Tibial nerve (tissue), 3 donors: ENCODE results near the gene SGPL1.

Experiments used
- POLR2A ChIP-seq, 2 donors: fragments of 450-650 bp; IDR thresholded peaks; one replicate each; pipeline ENCODE4 v1.6.1; 2017; ENCODE audit warnings: antibody characterized with exemption in 2 of 2, mild to moderate bottlenecking in 2 of 2, moderate library complexity in 2 of 2
- TF ChIP-seq, protein P1 (sequence below), 5 experiments: fragments of 200-600 bp in 3 of 5; fragments of 450-650 bp in 2 of 5; sonication (generic) in 3 of 5; IDR thresholded peaks; one replicate each; pipeline ENCODE4 v1.5.1; 2016 to 2019; ENCODE audit warnings: antibody characterized with exemption in 5 of 5, mild to moderate bottlenecking in 3 of 5, moderate library complexity in 2 of 5

DNA sequence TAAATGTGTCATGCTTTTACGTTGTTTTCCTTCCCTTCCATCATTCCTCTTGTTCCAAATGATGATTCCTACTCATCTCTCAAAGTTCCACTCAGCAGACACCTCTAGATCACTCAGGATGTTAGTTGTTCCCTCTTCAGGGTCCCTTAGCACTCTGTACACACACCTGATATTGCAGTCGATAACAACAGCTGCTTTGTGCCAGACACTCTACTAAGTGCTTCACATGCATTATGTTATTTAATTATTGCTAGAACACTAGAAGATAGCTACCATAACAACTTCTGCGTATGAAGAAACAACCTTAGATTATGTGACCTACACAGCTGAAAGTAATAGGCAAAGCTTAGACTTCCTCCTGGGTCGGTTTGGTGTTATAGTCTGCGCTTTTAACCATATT lies 43.0 kb downstream of the SGPL1 start:
- TF ChIP-seq, protein P1, sequence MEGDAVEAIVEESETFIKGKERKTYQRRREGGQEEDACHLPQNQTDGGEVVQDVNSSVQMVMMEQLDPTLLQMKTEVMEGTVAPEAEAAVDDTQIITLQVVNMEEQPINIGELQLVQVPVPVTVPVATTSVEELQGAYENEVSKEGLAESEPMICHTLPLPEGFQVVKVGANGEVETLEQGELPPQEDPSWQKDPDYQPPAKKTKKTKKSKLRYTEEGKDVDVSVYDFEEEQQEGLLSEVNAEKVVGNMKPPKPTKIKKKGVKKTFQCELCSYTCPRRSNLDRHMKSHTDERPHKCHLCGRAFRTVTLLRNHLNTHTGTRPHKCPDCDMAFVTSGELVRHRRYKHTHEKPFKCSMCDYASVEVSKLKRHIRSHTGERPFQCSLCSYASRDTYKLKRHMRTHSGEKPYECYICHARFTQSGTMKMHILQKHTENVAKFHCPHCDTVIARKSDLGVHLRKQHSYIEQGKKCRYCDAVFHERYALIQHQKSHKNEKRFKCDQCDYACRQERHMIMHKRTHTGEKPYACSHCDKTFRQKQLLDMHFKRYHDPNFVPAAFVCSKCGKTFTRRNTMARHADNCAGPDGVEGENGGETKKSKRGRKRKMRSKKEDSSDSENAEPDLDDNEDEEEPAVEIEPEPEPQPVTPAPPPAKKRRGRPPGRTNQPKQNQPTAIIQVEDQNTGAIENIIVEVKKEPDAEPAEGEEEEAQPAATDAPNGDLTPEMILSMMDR (IDR thresholded peaks at IDR 0.05) = no peak
- no peak for TF ChIP-seq POLR2A (IDR thresholded peaks at IDR 0.05)
